GM19468 (cell line): ENCODE measurements around the gene CXorf49B.

ENCODE experiments used
- ATAC-seq: cut with Tn5 transposase; IDR thresholded peaks from one replicate; pipeline ENCODE4 v1.9.1; 2021; ENCODE audit warnings: mild to moderate bottlenecking, moderate library complexity, moderate number of reproducible peaks; ENCODE audit not compliant: unreplicated experiment; ENCODE audit errors: extremely low read depth

Gene CXorf49B

DNA sequence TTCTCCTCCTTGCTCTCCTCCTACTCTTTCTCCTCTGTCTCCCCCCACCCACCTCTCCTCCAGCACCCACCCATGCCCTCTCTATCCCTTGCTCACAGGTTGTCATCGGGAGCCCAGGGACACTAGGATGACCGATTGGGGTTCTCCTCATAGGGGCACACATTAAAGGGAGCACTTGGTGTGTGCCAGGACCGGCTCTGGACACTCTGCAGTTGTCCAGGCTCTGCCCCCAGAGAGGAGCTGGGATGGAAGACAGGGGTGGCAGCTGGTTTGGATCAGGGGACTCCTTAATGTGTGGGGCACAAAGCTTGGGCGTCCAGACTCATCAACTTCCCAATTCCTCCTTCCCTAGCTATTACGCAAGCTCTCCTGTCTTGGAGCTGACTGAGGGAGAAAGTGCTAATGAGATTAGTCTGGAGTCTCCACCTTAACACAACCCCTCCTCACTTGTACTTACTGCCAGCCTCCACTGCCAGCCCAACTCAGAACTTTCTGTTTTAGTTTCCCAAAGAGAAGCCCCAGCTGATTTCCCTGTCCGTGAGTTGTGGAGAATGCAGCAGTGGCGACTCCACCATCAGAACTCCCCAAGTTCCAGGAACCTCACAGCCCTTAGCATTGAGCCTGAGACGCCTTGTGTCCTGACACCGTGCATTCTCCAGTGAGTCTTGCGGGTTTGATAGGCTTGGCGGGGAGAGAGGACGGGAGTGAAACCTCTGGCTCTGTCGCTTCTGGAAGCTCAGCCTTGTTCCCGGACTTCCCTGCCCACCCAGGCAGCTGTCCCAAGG, 52.2 kb downstream of the CXorf49B start:
- no peak for ATAC-seq

- ATAC-seq = no peak
Observed at GRCh38 chrX:71815906-71816156, 52.7 kb downstream of the CXorf49B start.
